ENCODE measurements around the gene SPATA25. TPM values are rescaled to one million over a fixed set of nuclear protein-coding genes. Genes with fewer than 3 reads are reported as not detected.

Gene SPATA25
- total and polyA plus RNA-seq, 2 donors (not counting 1 experiment from before 2014, with no cell fraction given), result 0.19 to 3.6 TPM

DNA sequence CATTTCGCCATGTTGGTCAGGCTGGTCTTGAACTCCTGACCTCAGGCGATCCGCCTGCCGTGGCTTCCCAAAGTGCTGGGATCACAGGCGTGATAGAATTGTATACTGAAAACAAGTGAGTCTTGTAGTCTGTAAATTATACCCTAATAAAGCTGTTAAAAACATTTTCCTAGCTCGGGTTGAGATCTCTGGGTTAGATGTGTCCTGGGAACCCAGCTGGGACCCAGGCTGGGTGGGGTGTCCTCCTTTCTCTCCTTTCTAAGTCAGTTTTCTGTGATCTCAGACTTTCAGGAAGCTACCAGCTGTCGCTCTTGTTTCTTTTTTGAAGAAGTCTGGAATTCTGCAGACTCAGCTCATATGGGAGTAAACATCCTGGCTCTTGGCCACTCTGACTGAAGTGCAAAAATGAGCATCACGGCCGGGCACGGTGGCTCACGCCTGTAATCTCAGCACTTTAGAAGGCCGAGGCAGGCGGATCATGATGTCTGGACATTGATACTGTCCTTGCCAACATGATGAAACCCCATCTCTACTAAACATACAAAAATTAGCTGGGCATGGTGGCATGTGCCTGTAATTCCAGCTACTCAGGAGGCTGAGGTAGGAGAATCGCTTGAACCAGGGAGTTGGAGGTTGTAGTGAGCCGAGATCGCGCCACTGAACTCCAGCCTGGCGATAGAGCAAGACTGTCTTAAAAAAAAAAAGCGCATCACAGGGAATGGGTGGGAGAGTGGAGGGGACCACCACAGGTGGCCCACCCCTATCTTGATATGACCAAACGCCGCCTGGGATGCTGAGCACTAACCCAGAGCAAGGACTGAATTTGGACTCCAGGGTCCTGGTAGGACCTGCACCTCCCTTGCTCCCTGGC is 37.2 kb upstream of the SPATA25 start:
- TF ChIP-seq, protein P1, sequence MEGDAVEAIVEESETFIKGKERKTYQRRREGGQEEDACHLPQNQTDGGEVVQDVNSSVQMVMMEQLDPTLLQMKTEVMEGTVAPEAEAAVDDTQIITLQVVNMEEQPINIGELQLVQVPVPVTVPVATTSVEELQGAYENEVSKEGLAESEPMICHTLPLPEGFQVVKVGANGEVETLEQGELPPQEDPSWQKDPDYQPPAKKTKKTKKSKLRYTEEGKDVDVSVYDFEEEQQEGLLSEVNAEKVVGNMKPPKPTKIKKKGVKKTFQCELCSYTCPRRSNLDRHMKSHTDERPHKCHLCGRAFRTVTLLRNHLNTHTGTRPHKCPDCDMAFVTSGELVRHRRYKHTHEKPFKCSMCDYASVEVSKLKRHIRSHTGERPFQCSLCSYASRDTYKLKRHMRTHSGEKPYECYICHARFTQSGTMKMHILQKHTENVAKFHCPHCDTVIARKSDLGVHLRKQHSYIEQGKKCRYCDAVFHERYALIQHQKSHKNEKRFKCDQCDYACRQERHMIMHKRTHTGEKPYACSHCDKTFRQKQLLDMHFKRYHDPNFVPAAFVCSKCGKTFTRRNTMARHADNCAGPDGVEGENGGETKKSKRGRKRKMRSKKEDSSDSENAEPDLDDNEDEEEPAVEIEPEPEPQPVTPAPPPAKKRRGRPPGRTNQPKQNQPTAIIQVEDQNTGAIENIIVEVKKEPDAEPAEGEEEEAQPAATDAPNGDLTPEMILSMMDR (conservative IDR thresholded peaks at IDR 0.05 in 1 of 2, IDR thresholded peaks at IDR 0.05 in 1 of 2; ENCODE audit: low read depth in 1 of 2, low read length in 2 of 2), result no peak
- TF ChIP-seq EZH2 (IDR thresholded peaks at IDR 0.05; ENCODE audit: low read length, missing control alignments), result no peak
- no peak overlapping the region for H3K27ac ChIP-seq (ENCODE audit: insufficient read depth, low read length)
- H3K79me2 ChIP-seq (ENCODE audit: control insufficient read depth, insufficient read depth, low read length), result no peaks in the 10 kb centered on the region
- peaks cover 14% of the 10 kb centered on the region for H3K4me1 ChIP-seq (ENCODE audit: control insufficient read depth, extremely low read depth, insufficient read depth, low read length)
- H3K36me3 ChIP-seq (ENCODE audit: control insufficient read depth, insufficient read depth, low read length), result no peaks in the 10 kb centered on the region
- no peak overlapping the region for H2AFZ ChIP-seq (ENCODE audit: low read length)
- H4K20me1 ChIP-seq (ENCODE audit: control insufficient read depth, extremely low read depth, insufficient read depth, low read length), result no peaks in the 10 kb centered on the region
- peak overlapping the region; percentile 39 for H3K4me2 ChIP-seq (ENCODE audit: extremely low read depth, insufficient read depth, low read length)
- no peaks in the 10 kb centered on the region for H3K9me3 ChIP-seq (ENCODE audit: control insufficient read depth, insufficient read depth, low read depth, low read length)
- peak; percentile 30 to 85 for DNase-seq (ENCODE audit: low read depth in 2 of 2)
- no peak overlapping the region for H3K4me3 ChIP-seq (replicated peaks in 1 of 4; ENCODE audit: control extremely low read depth in 1 of 4, insufficient read depth in 1 of 4, low read depth in 3 of 4, low read length in 4 of 4)
- no peak overlapping the region for H3K9ac ChIP-seq (ENCODE audit: insufficient read depth, low read length)
- no peaks in the 10 kb centered on the region for H3K27me3 ChIP-seq (ENCODE audit: control insufficient read depth, insufficient read depth, low read length)

DNA sequence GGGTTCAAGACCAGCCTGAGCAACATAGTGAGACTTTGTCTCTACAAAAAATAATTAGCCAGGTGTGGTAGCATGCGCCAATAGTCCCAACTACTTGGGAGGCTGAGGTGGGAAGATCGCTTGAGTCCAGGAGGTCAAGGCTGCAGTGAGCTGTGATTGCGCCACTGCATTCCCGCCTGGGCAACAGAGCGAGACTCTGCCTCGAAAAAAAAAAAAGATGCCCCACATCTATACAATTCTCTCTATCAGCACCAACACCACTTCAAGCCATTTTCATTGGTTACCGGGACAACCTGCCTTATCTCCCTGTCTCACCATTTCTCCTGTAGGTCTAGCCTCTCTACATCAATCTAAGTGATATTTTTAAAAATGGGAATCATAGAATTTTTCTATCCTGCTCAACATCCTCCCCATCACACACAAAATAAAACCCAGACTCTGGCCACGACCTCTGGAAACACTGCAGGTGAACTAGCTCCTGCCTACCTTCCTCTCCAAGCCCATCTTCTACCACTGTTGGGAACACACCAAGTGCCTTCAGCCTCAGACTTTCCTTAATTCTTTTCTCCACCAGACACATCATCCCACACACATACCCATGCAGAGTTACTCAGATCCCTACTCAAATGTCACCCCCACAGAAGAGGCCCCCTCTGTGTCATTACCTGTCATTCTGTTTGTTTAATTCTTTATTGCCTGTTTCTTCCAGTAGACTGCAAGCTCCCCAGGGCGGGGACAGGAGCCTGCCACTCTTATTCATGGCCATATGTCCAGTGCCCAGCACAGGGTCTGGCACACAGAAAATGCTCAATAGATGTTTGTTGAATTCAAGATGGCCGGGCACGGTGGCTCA is 34.1 kb upstream of the SPATA25 start:
- H3K9ac ChIP-seq (ENCODE audit: insufficient read depth, low read length), result no peak overlapping the region
- no peak for TF ChIP-seq EZH2 (IDR thresholded peaks at IDR 0.05; ENCODE audit: low read length, missing control alignments)
- TF ChIP-seq, protein P1 (conservative IDR thresholded peaks at IDR 0.05 in 1 of 2, IDR thresholded peaks at IDR 0.05 in 1 of 2; ENCODE audit: low read depth in 1 of 2, low read length in 2 of 2), result no peak
- H3K27ac ChIP-seq (ENCODE audit: insufficient read depth, low read length), result no peak overlapping the region
- no peak overlapping the region for H3K4me2 ChIP-seq (ENCODE audit: extremely low read depth, insufficient read depth, low read length)
- no peak overlapping the region for H3K4me3 ChIP-seq (replicated peaks in 1 of 4; ENCODE audit: control extremely low read depth in 1 of 4, insufficient read depth in 1 of 4, low read depth in 3 of 4, low read length in 4 of 4)
- DNase-seq (ENCODE audit: low read depth in 2 of 2), result no peak
- no peak overlapping the region for H2AFZ ChIP-seq (ENCODE audit: low read length)
- no peaks in the 10 kb centered on the region for H3K36me3 ChIP-seq (ENCODE audit: control insufficient read depth, insufficient read depth, low read length)
- no peaks in the 10 kb centered on the region for H3K27me3 ChIP-seq (ENCODE audit: control insufficient read depth, insufficient read depth, low read length)
- no peaks in the 10 kb centered on the region for H4K20me1 ChIP-seq (ENCODE audit: control insufficient read depth, extremely low read depth, insufficient read depth, low read length)
- no peaks in the 10 kb centered on the region for H3K9me3 ChIP-seq (ENCODE audit: control insufficient read depth, insufficient read depth, low read depth, low read length)
- H3K79me2 ChIP-seq (ENCODE audit: control insufficient read depth, insufficient read depth, low read length), result no peaks in the 10 kb centered on the region
- H3K4me1 ChIP-seq (ENCODE audit: control insufficient read depth, extremely low read depth, insufficient read depth, low read length), result peaks cover 25% of the 10 kb centered on the region
